Measurements from ENCODE around the gene RBM20. TPM values are rescaled to one million over a fixed set of nuclear protein-coding genes. Genes with fewer than 3 reads are reported as not detected.

RBM20 gene
- total and polyA plus RNA-seq, 10 of the 15 experiments (the other 5 are each of a cell fraction or from before 2014, with no cell fraction given), result 0.04 to 0.26 (median 0.15) TPM

GRCh38 chr10:110872145-110872983, 228.2 kb downstream of the RBM20 start (continued):
- TF ChIP-seq ATF3 (IDR thresholded peaks at IDR 0.05; ENCODE audit: borderline replicate concordance, extremely low read depth, low read depth, low read length), result no peak
- no peak; the same call in 1 of the 2 replicates for TF ChIP-seq ZNF384 (IDR thresholded peaks at IDR 0.05; ENCODE audit: borderline replicate concordance, low read depth, low read length)
- TF ChIP-seq BMI1 (IDR thresholded peaks at IDR 0.05; ENCODE audit: borderline replicate concordance), result no peak
- TF ChIP-seq SMAD1 (IDR thresholded peaks at IDR 0.05; ENCODE audit: low read depth, partially characterized antibody), result no peak
- TF ChIP-seq PAX5 (IDR thresholded peaks at IDR 0.05; ENCODE audit: borderline replicate concordance, low read depth, low read length), result no peak
- no peak for TF ChIP-seq CHD4 (IDR thresholded peaks at IDR 0.05)
- TF ChIP-seq RELA (IDR thresholded peaks at IDR 0.05; ENCODE audit: borderline replicate concordance, partially characterized antibody), result no peak
- TF ChIP-seq MAX (IDR thresholded peaks at IDR 0.05; ENCODE audit: low read depth, low read length), result peak; percentile 17; the same call in 1 of the 2 replicates
- no peak for TF ChIP-seq MTA3 (IDR thresholded peaks at IDR 0.05; ENCODE audit: borderline replicate concordance, low read length)
- TF ChIP-seq CBX5 (IDR thresholded peaks at IDR 0.05; ENCODE audit: low read depth), result no peak
- TF ChIP-seq KAT2A (conservative IDR thresholded peaks at IDR 0.05; ENCODE audit: control insufficient read depth, low read depth, low read length), result no peak
- TF ChIP-seq NFIC (IDR thresholded peaks at IDR 0.05; ENCODE audit: low read depth, low read length), result 0 out of 2 replicates have a peak, but pooled peaks have one; percentile 54
- no peak for TF ChIP-seq ZBTB33 (IDR thresholded peaks at IDR 0.05)
- TF ChIP-seq MXI1 (IDR thresholded peaks at IDR 0.05; ENCODE audit: low read depth, low read length), result peak; percentile 75
- TF ChIP-seq RBBP5 (conservative IDR thresholded peaks at IDR 0.05), result 0 out of 2 replicates have a peak, but pooled peaks have one; percentile 43
- no peak for TF ChIP-seq ELK1 (IDR thresholded peaks at IDR 0.05; ENCODE audit: low read depth, low read length)
- no peak for TF ChIP-seq ESRRA (IDR thresholded peaks at IDR 0.05; ENCODE audit: low read length)
- no peak for TF ChIP-seq USF2 (IDR thresholded peaks at IDR 0.05; ENCODE audit: borderline replicate concordance, low read depth, low read length)
- peak; percentile 80 for TF ChIP-seq IKZF1 (conservative IDR thresholded peaks at IDR 0.05)
- 0 out of 2 replicates have a peak, but pooled peaks have one; percentile 5 for TF ChIP-seq ATF7 (IDR thresholded peaks at IDR 0.05; ENCODE audit: low read depth)
- no peak for TF ChIP-seq PBX3 (IDR thresholded peaks at IDR 0.05; ENCODE audit: insufficient replicate concordance, low read depth, low read length)
- TF ChIP-seq IRF4 (IDR thresholded peaks at IDR 0.05; ENCODE audit: low read depth, low read length), result no peak

Data from GM12878 (cell line).